Measurements from ENCODE around the gene RIT1. TPM values are rescaled to one million over a fixed set of nuclear protein-coding genes. Genes with fewer than 3 reads are reported as not detected.

Gene RIT1
- 43.4 and 54.6 TPM in 2 replicates for total RNA-seq (2014; rRNA removed; shearing (Covaris generic); ENCODE audit: low replicate concordance)

DNA sequence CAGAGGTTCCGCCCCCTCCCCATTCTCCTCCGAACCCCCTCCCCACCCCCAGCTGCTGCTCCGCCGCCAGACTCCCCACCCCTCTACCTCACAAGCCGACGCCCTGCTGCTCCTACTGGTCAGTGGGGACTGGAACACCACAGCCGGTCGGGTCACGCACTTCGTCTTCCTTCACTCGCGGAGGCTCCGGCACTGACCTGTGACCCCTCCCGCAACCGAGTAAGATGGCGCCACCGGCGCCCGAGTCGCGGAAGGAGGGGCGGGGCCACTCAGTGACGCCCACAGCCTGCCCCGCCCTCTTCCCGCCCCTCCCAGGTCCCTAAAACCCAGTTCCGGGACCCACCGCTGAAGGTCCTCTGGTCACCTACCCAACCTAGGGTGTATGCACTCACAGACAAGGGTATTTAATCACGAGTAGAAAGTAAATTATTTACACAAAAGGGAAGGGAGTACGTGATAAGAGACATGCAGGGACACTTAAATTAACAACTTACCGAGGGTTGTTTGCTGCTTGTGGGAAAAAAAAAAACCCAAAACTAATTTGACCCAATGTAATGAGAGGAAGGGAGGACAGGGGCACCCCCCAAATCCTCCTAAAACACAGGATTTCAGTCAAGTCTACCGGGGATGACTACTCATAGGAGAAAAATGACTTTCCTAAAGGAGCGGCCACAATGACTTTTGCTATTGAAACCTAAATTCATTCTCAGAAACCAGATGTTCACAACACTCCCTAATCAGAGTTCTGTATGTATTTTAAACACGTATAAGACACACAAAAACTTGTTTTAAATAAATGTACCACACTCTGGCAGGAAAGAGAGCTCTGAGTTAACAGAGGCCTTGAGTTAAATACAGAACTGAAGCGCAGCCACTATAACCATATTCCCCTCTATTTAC is at the start of gene RIT1:
Gene RIT1, minus strand, starts transcription at position 194 of the 900 bp plus-strand sequence. CDS start 588 bp downstream, outside the sequence.
- Histone ChIP-seq H3K27me3 (no peaks in the 10 kb centered on the region), H3K36me3 (peaks cover 83% of the 10 kb centered on the region), H3K4me3 (peak within 1 kb of the TSS; percentile 61), H3K9me3 (no peaks in the 10 kb centered on the region)
- peak; percentile 90 for DNase-seq

- H3K4me3 ChIP-seq = no peak overlapping the region
- H3K9me3 ChIP-seq = no peaks in the 10 kb centered on the region
- H3K36me3 ChIP-seq = peaks cover 94% of the 10 kb centered on the region
- no peak for DNase-seq
- no peaks in the 10 kb centered on the region for H3K27me3 ChIP-seq
Measured at GRCh38 chr1:155960081-155960745, 49.1 kb upstream of the RIT1 start.

DNA sequence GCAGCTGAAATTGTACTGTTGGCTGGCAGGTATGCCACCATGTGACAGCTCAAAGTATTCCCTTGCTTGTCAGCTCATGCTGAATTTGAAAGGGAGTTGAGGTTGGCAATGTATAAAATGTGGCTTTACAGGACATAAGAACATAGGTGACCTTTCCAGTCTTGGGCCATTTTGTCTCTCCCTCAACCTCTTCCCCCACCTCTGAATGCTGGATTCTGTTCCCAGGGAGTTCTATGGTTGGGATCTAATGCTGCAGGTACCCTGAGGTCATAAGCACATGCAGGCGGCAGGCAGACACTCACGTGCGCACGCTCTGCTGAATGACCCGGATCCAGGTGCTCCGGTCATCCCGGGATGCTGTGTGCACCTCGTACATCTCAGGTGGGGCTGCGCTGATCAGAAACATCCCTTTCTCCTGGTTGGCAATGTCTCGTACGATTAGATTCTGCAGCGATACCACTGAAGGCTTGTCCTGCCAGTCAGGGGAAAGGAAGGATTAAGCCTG is 46.3 kb upstream of the RIT1 start:
- H3K9me3 ChIP-seq = no peaks in the 10 kb centered on the region
- peaks cover 95% of the 10 kb centered on the region for H3K36me3 ChIP-seq
- no peak for DNase-seq

GRCh38 chr1:155954645-155955044 is 43.5 kb upstream of the RIT1 start:
- no peak for DNase-seq
- Histone ChIP-seq H3K9me3 (no peaks in the 10 kb centered on the region), H3K27me3 (no peaks in the 10 kb centered on the region), H3K36me3 (peaks cover 95% of the 10 kb centered on the region), H3K4me3 (no peak overlapping the region)

More for the DNA sequence above, 46.3 kb upstream of the RIT1 start:
- H3K27me3 ChIP-seq = no peaks in the 10 kb centered on the region
- H3K4me3 ChIP-seq = no peak overlapping the region

DNA sequence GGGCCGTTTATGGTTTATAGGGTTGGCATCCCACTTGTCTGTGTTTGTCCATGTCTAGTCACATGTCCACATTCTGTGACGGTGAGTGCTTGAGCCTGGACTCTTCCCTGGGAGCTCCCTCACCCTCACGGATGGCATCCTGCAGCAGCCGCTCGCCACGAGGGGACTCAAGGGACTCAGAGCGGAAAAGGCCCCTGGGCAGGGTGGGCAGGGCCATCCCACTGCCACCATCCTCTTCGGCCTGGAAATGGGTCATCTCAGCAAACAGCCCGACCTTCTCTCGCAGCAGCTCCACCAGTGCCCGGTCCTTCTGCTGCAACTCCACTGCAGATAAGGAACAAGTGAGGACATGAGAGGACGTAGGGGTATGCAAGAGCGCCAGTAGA is 41.3 kb upstream of the RIT1 start:
- peaks cover 94% of the 10 kb centered on the region for H3K36me3 ChIP-seq
- DNase-seq = no peak

DNA sequence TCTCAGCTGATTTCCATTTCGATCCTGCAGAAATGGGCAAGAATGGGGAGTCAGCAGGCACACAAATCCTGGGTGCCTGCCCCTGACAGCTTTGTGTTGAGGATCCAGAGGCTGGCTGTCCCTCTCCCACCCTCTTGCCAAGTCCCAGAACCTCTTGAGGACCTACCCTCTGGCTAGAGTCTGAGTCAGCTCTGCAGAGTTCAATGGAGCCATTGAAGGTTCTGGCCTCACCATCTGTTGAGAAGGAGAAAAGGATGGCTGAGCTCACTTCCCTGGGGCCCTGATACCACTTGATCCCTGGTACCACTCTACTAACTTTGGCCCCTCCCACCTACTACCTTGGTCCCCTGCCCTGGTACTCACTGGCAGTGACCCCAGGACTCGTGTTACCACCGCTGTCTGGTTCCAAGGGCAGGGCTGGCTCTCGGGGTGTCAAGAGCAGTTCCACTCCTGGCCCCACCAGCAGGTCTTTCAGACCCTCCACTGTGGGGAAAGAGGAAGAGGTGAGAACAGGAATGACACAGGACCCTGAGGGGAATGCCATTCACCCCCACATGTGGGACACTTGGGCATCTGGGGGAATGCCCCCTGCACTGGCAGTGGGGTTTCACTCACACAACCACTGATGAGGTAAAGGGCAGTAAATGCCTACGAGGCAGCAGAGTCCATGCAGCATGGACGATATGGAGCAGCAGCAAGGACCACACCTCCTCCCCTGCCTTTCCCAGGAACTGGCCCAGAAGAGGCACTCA is 40.8 kb upstream of the RIT1 start:
- Histone ChIP-seq H3K4me3 (no peak overlapping the region), H3K9me3 (no peaks in the 10 kb centered on the region), H3K36me3 (peaks cover 94% of the 10 kb centered on the region), H3K27me3 (no peaks in the 10 kb centered on the region)
- DNase-seq = no peak

More for the DNA sequence above, 41.3 kb upstream of the RIT1 start:
- Histone ChIP-seq H3K27me3 (no peaks in the 10 kb centered on the region), H3K4me3 (no peak overlapping the region), H3K9me3 (no peaks in the 10 kb centered on the region)

DNA sequence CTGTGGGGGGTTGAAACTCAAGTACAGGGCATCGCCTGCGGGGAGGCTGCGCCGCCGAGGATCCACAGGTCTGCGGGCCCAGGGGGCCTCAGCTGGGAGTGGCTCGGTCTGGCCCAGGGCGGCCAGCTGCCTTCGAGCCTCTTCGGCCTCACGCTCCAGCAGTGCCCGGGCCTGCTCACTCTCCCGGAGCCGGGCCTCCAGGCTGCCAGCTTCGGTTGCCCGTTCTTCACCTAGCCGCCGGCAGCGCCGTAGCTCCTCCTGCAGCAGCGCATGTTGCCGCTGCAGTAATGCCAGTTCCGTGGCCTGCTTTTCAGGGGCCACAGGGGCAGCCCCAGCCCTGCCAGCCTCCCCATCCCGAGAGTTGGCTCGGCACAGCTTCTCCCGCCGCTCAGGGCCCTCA is 39.7 kb upstream of the RIT1 start:
- DNase-seq = no peak
- H3K4me3 ChIP-seq = no peak overlapping the region
- H3K36me3 ChIP-seq = peaks cover 94% of the 10 kb centered on the region
- no peaks in the 10 kb centered on the region for H3K9me3 ChIP-seq
- no peaks in the 10 kb centered on the region for H3K27me3 ChIP-seq

DNA sequence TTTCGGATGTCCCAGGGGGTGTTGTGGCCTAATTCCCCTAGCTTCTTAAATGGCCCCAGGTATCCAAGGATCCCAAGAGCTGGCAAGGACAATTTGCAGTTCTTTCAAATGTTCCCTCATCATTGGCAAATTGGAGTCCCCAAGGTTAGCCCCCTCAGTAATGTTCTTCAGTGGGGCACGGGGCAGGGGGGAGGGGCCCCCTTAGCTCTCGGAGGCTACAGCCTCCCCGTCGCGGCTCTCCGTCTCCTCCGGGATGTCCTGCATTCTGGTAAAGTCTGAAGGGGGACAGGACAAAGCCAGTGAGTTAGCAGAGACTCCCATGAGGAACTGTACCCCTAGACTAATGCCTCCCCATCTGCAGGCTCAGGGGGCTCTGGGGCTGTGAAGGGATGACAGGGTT is 36.6 kb upstream of the RIT1 start:
- no peak for DNase-seq
- Histone ChIP-seq H3K4me3 (no peak overlapping the region), H3K36me3 (peaks cover 68% of the 10 kb centered on the region), H3K27me3 (no peaks in the 10 kb centered on the region), H3K9me3 (no peaks in the 10 kb centered on the region)

DNA sequence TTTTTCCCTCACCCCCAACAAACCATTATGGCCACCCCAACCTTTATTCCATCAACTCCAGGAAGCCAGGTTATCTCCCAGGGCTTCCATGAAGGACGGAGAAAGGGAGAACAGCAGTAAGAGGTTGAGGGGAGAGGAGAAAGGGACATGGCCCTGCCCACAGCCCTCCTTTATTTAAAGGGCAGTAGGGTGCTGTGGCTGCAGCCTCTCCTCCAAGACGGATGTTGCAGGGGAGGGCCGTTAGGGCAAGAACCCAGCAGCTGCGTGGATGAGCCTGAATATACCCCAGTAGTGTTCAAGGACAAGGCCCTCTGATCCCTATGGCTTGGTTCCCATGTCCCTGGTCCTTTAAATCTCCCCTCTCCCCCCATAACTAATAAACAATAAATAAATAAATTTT is 36.1 kb upstream of the RIT1 start:
- Histone ChIP-seq H3K36me3 (peaks cover 63% of the 10 kb centered on the region), H3K9me3 (no peaks in the 10 kb centered on the region), H3K27me3 (no peaks in the 10 kb centered on the region), H3K4me3 (no peak overlapping the region)
- DNase-seq = no peak

DNA sequence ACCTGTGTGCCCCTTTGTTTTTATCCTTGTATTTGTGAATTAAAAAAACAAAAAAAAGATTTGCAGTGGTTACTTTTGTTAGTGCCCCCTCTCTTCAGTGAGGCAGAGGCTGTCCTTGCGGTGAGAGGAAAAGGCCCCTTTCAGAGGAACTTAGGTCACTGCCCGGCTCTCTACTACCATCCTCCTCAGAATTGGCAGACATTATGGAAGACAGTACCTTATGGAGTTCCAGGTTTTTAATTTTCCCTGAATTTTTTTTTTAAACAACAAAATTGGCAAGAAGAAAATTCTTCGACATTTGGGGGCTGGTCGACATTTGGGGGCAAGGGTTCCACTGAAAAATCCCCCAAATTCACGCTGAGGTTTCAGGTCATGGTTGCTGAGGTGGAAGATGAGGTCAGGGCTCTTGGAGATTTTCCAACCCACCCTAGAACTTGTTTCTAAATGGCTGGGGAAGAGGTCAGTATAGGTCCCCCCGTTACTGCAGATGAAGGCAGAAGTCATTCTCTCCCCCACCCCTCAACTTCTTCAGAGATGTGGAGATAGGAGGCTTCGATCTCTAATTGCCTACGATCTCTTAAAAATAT is 35.6 kb upstream of the RIT1 start:
- no peak for DNase-seq
- Histone ChIP-seq H3K36me3 (peaks cover 58% of the 10 kb centered on the region), H3K27me3 (no peaks in the 10 kb centered on the region)

DNA sequence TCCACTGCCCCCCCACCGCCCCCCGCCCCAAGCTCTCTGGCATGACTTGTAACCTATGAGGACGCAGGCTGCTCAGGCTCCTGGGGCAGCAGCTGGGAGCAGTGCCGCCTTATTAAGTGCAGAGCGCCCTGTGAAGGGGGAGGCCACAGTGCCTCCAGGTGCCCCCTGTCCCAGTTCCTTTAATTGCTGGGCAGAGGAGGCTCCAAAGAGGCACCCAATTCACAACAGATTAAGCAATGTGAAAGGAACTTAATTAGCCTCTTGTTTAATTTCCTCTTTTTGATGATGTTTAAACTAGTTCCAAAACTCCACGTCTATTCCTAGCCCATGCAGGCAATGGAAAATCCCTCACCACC is 33.3 kb upstream of the RIT1 start:
- Histone ChIP-seq H3K4me3 (no peak overlapping the region), H3K27me3 (no peaks in the 10 kb centered on the region), H3K36me3 (peaks cover 36% of the 10 kb centered on the region), H3K9me3 (no peaks in the 10 kb centered on the region)
- DNase-seq = no peak

More for the DNA sequence above, 35.6 kb upstream of the RIT1 start:
- no peak overlapping the region for H3K4me3 ChIP-seq
- no peaks in the 10 kb centered on the region for H3K9me3 ChIP-seq

- DNase-seq = no peak
- no peaks in the 10 kb centered on the region for H3K27me3 ChIP-seq
- peaks cover 21% of the 10 kb centered on the region for H3K36me3 ChIP-seq
- no peaks in the 10 kb centered on the region for H3K9me3 ChIP-seq
- H3K4me3 ChIP-seq = no peak overlapping the region
Measured at GRCh38 chr1:155942578-155943141, 31.5 kb upstream of the RIT1 start.

DNA sequence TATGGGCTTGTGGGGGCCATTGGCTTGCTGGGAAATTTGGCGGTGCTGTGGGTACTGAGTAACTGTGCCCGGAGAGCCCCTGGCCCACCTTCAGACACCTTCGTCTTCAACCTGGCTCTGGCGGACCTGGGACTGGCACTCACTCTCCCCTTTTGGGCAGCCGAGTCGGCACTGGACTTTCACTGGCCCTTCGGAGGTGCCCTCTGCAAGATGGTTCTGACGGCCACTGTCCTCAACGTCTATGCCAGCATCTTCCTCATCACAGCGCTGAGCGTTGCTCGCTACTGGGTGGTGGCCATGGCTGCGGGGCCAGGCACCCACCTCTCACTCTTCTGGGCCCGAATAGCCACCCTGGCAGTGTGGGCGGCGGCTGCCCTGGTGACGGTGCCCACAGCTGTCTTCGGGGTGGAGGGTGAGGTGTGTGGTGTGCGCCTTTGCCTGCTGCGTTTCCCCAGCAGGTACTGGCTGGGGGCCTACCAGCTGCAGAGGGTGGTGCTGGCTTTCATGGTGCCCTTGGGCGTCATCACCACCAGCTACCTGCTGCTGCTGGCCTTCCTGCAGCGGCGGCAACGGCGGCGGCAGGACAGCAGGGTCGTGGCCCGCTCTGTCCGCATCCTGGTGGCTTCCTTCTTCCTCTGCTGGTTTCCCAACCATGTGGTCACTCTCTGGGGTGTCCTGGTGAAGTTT is 30.8 kb upstream of the RIT1 start:
- Histone ChIP-seq H3K4me3 (no peak overlapping the region), H3K9me3 (no peaks in the 10 kb centered on the region), H3K36me3 (peaks cover 14% of the 10 kb centered on the region), H3K27me3 (no peaks in the 10 kb centered on the region)
- DNase-seq = no peak

DNA sequence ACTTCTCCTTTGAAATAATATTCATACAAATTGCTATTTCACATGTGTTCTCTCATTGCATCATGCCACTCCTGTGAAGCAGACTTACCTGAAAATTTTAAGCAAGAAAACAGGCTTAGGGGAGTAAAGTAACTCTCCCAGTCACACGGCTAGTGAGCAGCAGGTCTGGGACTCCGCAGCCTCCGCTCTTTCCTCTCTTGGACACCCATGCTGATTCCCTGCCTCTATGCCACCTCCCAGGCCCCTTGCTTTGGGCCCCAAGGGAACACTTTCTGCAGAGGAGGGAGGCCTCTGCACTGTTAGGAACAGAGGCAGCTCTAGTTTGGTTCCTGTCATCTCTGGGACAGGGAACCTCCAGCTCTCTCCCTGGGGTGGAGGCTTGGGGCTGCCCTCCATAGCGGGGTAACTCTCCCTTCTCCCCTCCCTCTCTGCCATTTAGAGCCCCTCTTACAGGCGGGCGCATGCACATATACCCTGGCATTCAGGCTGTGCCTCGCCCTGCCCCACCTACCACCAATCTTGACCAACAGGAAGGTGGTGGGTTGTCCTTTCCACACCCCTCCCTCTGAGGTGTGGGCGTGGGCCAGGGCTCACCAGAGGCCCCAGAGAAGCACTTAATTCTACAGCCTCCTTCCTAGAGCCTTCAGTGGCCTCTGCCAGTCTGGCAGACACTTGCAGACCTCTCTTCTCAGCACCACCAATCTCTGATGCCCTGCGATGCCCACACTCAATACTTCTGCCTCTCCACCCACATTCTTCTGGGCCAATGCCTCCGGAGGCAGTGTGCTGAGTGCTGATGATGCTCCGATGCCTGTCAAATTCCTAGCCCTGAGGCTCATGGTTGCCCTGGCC is 30.1 kb upstream of the RIT1 start, which contains the start of gene RXFP4:
Gene RXFP4, plus strand, starts transcription at position 646 of the 852 bp plus-strand sequence. Its CDS starts 72 bp downstream, at position 718.
- DNase-seq = peak; percentile 70
- H3K9me3 ChIP-seq = no peaks in the 10 kb centered on the region
- H3K4me3 ChIP-seq = no peak within 1 kb of the TSS
- peaks cover 6% of the 10 kb centered on the region for H3K36me3 ChIP-seq
- H3K27me3 ChIP-seq = no peaks in the 10 kb centered on the region

GRCh38 chr1:155940482-155940992 is 29.4 kb upstream of the RIT1 start:
- peak; percentile 59 for DNase-seq
- no peak overlapping the region for H3K4me3 ChIP-seq

More at GRCh38 chr1:155940482-155940992, 29.4 kb upstream of the RIT1 start:
- no peaks in the 10 kb centered on the region for H3K27me3 ChIP-seq
- no peaks in the 10 kb centered on the region for H3K9me3 ChIP-seq
- no peaks in the 10 kb centered on the region for H3K36me3 ChIP-seq
